HFFc6 (cell line): ENCODE data around the gene COL1A2. TPM values are rescaled to one million over a fixed set of nuclear protein-coding genes. Genes with fewer than 3 reads are reported as not detected.

ENCODE experiments used
- DNase-seq: peaks from one replicate; pipeline ENCODE4 v3.0.0-alpha.2; 2018
- H3K27ac Mint-ChIP-seq: 2 replicates; pipeline ENCODE4 v1.8.0; 2020; ENCODE audit warnings: mild to moderate bottlenecking, mixed read lengths
- H3K27me3 Mint-ChIP-seq: 2 replicates; pipeline ENCODE4 v1.8.0; 2021; ENCODE audit warnings: mild to moderate bottlenecking, moderate library complexity, mixed read lengths; ENCODE audit not compliant: insufficient read depth
- H3K36me3 Mint-ChIP-seq: 2 replicates; pipeline ENCODE4 v1.8.0; 2021; ENCODE audit warnings: low read depth, mixed read lengths
- H3K4me1 Mint-ChIP-seq: 2 replicates; pipeline ENCODE4 v1.8.0; 2020; ENCODE audit warnings: low read depth, mixed read lengths
- H3K4me3 Mint-ChIP-seq: 2 replicates; pipeline ENCODE4 v1.8.0; 2020; ENCODE audit warnings: mild to moderate bottlenecking, moderate library complexity, mixed read lengths
- H3K9me3 Mint-ChIP-seq: 2 replicates; pipeline ENCODE4 v1.8.0; 2020; ENCODE audit warnings: mild to moderate bottlenecking, mixed read lengths
- total RNA-seq, 6 experiments: library from RNA; stranded (reverse); fragmentation: NEBNext Ultra II Directional; extraction: Animal tissue kit (Norgen Biotek cat#: 25700); gene quantifications; 2 replicates in 1 of 6; 3 replicates in 5 of 6; pipeline ENCODE4 v1.2.3, GENCODE V29; 2021
- TF ChIP-seq, protein P1 (sequence below): fragments of 200-600 bp; sonication (generic); IDR thresholded peaks from 2 replicates; pipeline ENCODE4 v1.5.0; 2021; ENCODE audit warnings: antibody characterized with exemption, mild to moderate bottlenecking

The COL1A2 gene
- total RNA-seq, 6 experiments from 2014 or later = 3,728 to 6,317 (median 3,918) TPM

GRCh38 chr7:94436018-94436604 lies 41.4 kb downstream of the COL1A2 start:
- Mint-ChIP-seq H3K4me3 (peak overlapping the region; percentile 71), H3K4me1 (peaks cover 62% of the 10 kb centered on the region), H3K9me3 (peaks cover 8% of the 10 kb centered on the region), H3K27me3 (peaks cover 26% of the 10 kb centered on the region), H3K36me3 (peaks cover under 1% of the 10 kb centered on the region; the same call in 1 of the 2 replicates), H3K27ac (no peak overlapping the region)
- TF ChIP-seq, protein P1, sequence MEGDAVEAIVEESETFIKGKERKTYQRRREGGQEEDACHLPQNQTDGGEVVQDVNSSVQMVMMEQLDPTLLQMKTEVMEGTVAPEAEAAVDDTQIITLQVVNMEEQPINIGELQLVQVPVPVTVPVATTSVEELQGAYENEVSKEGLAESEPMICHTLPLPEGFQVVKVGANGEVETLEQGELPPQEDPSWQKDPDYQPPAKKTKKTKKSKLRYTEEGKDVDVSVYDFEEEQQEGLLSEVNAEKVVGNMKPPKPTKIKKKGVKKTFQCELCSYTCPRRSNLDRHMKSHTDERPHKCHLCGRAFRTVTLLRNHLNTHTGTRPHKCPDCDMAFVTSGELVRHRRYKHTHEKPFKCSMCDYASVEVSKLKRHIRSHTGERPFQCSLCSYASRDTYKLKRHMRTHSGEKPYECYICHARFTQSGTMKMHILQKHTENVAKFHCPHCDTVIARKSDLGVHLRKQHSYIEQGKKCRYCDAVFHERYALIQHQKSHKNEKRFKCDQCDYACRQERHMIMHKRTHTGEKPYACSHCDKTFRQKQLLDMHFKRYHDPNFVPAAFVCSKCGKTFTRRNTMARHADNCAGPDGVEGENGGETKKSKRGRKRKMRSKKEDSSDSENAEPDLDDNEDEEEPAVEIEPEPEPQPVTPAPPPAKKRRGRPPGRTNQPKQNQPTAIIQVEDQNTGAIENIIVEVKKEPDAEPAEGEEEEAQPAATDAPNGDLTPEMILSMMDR = peak; percentile 95
- peak; percentile 79 for DNase-seq

GRCh38 chr7:94436700-94437099 lies 42.0 kb downstream of the COL1A2 start:
- Mint-ChIP-seq H3K27me3 (peaks cover 20% of the 10 kb centered on the region), H3K4me1 (peaks cover 62% of the 10 kb centered on the region), H3K4me3 (no peak overlapping the region), H3K9me3 (peaks cover 8% of the 10 kb centered on the region), H3K27ac (no peak overlapping the region), H3K36me3 (no peaks in the 10 kb centered on the region)
- TF ChIP-seq, protein P1 = no peak
- no peak for DNase-seq

- DNase-seq = no peak
Measured at GRCh38 chr7:94439893-94440381, 45.2 kb downstream of the COL1A2 start.

DNA sequence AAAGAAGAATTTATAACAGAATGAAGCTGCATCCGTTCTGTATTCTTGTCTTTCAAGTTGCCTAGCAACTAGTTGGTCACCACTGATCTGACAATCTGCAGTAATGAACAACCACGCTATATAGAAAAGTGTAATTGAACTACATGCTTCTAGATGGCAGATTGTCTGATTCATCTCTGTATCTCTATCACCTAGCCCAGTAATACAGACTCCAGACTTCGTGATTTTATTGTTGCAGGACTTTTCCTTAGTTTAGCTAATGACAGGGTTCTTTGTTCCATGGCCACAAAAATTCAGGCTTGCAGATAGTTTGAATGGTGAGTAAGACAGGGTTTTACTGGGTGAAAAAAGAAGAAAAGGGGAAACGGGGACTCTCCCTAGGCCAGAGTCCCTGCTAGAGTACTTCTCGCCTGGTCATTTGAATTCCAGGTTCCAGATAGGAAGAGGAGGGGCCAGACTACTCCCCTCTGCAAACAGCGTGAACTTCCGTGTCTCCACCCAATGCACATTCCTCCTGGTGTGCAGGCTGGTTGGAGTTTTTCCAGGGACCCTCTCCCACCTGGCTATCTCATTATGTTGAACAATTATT lies 45.9 kb downstream of the COL1A2 start:
- Mint-ChIP-seq H3K27me3 (no peaks in the 10 kb centered on the region; the same call in 1 of the 2 replicates), H3K36me3 (no peaks in the 10 kb centered on the region), H3K4me3 (peak overlapping the region; percentile 42), H3K9me3 (no peaks in the 10 kb centered on the region), H3K27ac (peak overlapping the region; percentile 72), H3K4me1 (peaks cover 48% of the 10 kb centered on the region)
- TF ChIP-seq, protein P1 = no peak
- DNase-seq = no peak

More at GRCh38 chr7:94439893-94440381, 45.2 kb downstream of the COL1A2 start:
- no peaks in the 10 kb centered on the region for H3K36me3 Mint-ChIP-seq
- peak overlapping the region; percentile 42 for H3K4me3 Mint-ChIP-seq
- no peaks in the 10 kb centered on the region; the same call in 1 of the 2 replicates for H3K27me3 Mint-ChIP-seq
- no peaks in the 10 kb centered on the region for H3K9me3 Mint-ChIP-seq
- peak overlapping the region; percentile 72 for H3K27ac Mint-ChIP-seq
- TF ChIP-seq, protein P1 = no peak
- peaks cover 48% of the 10 kb centered on the region for H3K4me1 Mint-ChIP-seq

- TF ChIP-seq, protein P1 = no peak
- peaks cover 48% of the 10 kb centered on the region for H3K4me1 Mint-ChIP-seq
- no peak for DNase-seq
- H3K27ac Mint-ChIP-seq = no peak overlapping the region
- H3K36me3 Mint-ChIP-seq = no peaks in the 10 kb centered on the region
- no peak overlapping the region for H3K4me3 Mint-ChIP-seq
- no peaks in the 10 kb centered on the region; the same call in 1 of the 2 replicates for H3K27me3 Mint-ChIP-seq
- no peaks in the 10 kb centered on the region for H3K9me3 Mint-ChIP-seq
Measured at GRCh38 chr7:94441138-94441537, 46.4 kb downstream of the COL1A2 start.
